ENCODE results near the gene PAFAH1B1.
"Not testable (repeated sequence)": the region's sequence is repeated elsewhere in the genome, so short reads cannot be mapped to it uniquely, and the experiment has no call there.

Gene PAFAH1B1

GRCh38 chr17:2635675-2636074 is 42.2 kb downstream of the PAFAH1B1 start:
- DNase-seq (ENCODE audit: low read depth): no peak

GRCh38 chr17:2636169-2636930 is 42.9 kb downstream of the PAFAH1B1 start:
- DNase-seq (ENCODE audit: low read depth): no peak

- DNase-seq (ENCODE audit: low read depth): no peak
Measured at GRCh38 chr17:2637422-2637821, 44.0 kb downstream of the PAFAH1B1 start.

GRCh38 chr17:2644971-2645370 is 51.5 kb downstream of the PAFAH1B1 start:
- no peak for DNase-seq (ENCODE audit: low read depth)

- DNase-seq (ENCODE audit: low read depth): no peak
Measured at GRCh38 chr17:2647957-2648356, 54.5 kb downstream of the PAFAH1B1 start.

GRCh38 chr17:2649191-2649590 is 55.7 kb downstream of the PAFAH1B1 start:
- DNase-seq (ENCODE audit: low read depth): no peak

- not testable (repeated sequence) for DNase-seq (ENCODE audit: low read depth)
Measured at GRCh38 chr17:2652911-2653310, 59.5 kb downstream of the PAFAH1B1 start.

GRCh38 chr17:2655546-2655945 is 62.1 kb downstream of the PAFAH1B1 start:
- DNase-seq (ENCODE audit: low read depth): no peak

- DNase-seq (ENCODE audit: low read depth): no peak
Measured at GRCh38 chr17:2656283-2656682, 62.8 kb downstream of the PAFAH1B1 start.

GRCh38 chr17:2659337-2659736 is 65.9 kb downstream of the PAFAH1B1 start:
- not testable (repeated sequence) for DNase-seq (ENCODE audit: low read depth)

- DNase-seq (ENCODE audit: low read depth): not testable (repeated sequence)
Measured at GRCh38 chr17:2660410-2660809, 67.0 kb downstream of the PAFAH1B1 start.

- no peak for DNase-seq (ENCODE audit: low read depth)
Measured at GRCh38 chr17:2672026-2672425, 78.6 kb downstream of the PAFAH1B1 start.

- not testable (repeated sequence) for DNase-seq (ENCODE audit: low read depth)
Measured at GRCh38 chr17:2679247-2679646, 85.8 kb downstream of the PAFAH1B1 start.

- no peak for DNase-seq (ENCODE audit: low read depth)
Measured at GRCh38 chr17:2680961-2681360, 87.5 kb downstream of the PAFAH1B1 start.

GRCh38 chr17:2681650-2682049 is 88.2 kb downstream of the PAFAH1B1 start:
- no peak for DNase-seq (ENCODE audit: low read depth)

GRCh38 chr17:2682176-2682938 is 88.9 kb downstream of the PAFAH1B1 start:
- no peak for DNase-seq (ENCODE audit: low read depth)

GRCh38 chr17:2683912-2684311 is 90.5 kb downstream of the PAFAH1B1 start:
- no peak for DNase-seq (ENCODE audit: low read depth)

- no peak for DNase-seq (ENCODE audit: low read depth)
Measured at GRCh38 chr17:2684549-2684948, 91.1 kb downstream of the PAFAH1B1 start.

- DNase-seq (ENCODE audit: low read depth): no peak
Measured at GRCh38 chr17:2685696-2686095, 92.2 kb downstream of the PAFAH1B1 start.

GRCh38 chr17:2687074-2687418 is 93.6 kb downstream of the PAFAH1B1 start:
- DNase-seq (ENCODE audit: low read depth): no peak

GRCh38 chr17:2688351-2689342 is 95.2 kb downstream of the PAFAH1B1 start:
- no peak for DNase-seq (ENCODE audit: low read depth)
